DMS 273 treated with DMSO at 0.1 percent for 48 hours (cell line): Measurements from ENCODE around the gene TMEM238L.
"Not testable (repeated sequence)": the region's sequence is repeated elsewhere in the genome, so short reads cannot be mapped to it uniquely, and the experiment has no call there.

Experiments used
- DNase-seq: peaks from one replicate; lab custom pipeline; 2025; lab: John Stamatoyannopoulos, UW

TMEM238L gene, protein sequence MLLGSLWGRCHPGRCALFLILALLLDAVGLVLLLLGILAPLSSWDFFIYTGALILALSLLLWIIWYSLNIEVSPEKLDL

DNA sequence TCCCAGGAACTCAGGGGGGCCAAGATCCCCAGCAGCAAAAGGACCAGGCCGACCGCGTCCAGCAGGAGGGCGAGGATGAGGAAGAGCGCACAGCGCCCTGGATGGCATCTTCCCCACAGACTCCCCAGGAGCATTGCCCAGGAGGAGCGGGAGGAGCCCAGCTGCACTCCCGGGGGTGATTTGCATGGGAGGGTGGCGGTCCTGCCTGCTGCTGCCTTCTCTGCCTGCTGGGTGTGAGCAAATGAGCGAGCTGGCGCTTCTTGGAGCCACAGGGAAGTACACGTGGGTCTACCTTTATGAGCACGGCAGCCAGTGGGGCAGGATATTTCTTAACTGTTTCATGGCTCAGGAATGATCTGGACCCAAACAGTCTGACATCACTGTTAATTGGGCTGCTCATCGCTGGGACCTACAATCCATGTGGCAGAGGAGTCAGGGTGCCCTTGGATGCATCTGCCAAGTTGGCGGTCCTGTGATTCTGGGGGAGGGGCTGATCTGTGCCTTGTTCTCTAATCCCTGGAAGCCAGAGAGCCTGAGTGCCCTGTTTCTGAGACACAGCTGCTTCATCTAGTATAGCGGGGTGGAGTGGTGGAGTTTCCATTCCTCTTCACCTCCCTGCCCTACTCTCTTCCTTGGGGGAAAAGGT, at the start of gene TMEM238L:
Gene TMEM238L, minus strand, starts transcription at position 270 of the 646 bp plus-strand sequence. Its CDS starts 136 bp downstream, at position 134.
- DNase-seq, result no peak

DNA sequence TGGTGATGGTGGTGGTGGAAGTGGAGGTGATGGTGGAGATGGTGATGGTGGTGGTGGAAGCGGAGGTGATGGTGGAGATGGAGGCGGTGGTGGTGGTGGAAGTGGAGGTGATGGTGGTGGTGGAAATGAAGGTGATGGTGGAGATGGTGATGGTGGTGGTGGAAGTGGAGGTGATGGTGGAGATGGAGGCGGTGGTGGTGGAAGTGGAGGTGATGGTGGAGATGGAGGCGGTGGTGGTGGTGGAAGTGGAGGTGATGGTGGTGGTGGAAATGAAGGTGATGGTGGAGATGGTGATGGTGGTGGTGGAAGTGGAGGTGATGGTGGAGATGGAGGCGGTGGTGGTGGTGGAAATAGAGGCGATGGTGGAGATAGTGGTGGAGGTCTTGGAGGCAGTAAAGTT, 42.7 kb upstream of the TMEM238L start:
- DNase-seq, result not testable (repeated sequence)

DNA sequence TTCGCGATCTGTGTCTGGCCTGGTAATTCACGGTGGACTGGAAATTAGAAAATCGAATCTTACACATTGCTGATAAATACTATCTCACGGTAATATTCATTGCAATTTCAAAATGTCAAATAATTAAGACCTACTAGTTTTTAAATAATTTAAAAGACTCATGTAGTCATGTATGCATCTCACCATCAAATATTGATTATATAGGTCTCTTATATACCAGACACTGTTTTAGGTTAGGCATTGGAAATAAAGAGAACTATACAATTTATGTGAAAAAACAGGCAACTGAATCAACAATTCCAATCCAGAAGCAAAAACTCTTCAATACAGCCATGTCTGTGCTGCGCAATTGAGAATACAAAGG, 41.5 kb upstream of the TMEM238L start:
- no peak for DNase-seq

DNA sequence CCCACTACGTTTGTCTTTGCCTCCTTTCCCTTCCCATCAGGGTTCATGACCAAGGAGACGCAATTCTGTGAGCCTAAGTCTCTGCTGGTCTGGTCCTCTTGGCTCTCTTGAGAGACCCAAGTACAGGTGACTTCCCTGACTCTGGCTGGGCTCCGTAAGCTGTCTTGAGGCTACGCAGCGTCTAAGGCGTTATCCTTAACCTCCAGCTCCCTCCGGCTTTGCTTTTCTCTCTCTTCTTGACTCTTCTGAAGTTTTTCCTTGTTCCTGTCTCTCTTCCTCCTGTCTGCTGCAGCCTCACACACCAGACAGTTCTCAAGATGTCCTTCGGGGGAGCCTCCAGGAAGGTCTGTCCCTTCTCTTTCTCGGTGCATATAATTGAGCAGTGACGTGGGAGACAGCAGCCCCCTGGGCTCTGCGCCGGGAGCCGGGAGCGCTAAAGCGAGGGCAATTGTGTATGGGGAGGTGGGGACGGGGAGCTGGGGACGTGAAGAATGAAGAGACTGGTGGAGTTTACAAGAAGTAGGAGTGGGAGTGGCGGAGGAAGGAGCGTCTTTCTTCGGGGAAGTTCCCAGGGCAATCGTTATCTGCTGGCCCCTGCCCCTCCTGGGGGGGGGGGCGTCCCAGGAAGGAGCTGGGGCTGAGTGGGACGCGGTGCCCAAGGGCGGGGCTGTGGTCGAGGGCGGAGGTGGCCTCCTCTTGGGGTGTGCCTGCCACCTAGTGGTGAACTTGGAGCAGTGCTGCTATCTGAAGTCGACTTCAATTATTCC, 40.9 kb upstream of the TMEM238L start:
- DNase-seq, result peak; percentile 15

DNA sequence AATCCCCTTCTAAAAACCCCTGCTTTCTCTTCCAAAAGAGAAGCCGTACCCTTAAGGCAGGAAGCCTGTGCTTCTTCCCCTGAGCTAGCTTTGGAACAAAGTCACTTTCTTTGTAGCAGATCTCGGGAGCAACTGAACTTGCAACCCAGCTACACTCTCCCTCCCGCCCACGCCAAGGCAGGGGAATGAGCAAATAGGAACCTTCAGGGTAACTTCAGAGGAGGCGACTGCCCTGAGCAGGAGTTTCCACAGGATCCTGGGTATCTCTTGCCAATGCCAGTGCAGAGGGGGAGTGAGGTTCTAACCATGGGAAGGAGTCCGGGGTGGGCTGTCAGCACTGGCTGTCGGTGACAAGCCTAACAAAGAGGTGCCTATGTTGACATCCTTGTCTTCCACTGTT, 39.9 kb upstream of the TMEM238L start:
- no peak for DNase-seq

DNA sequence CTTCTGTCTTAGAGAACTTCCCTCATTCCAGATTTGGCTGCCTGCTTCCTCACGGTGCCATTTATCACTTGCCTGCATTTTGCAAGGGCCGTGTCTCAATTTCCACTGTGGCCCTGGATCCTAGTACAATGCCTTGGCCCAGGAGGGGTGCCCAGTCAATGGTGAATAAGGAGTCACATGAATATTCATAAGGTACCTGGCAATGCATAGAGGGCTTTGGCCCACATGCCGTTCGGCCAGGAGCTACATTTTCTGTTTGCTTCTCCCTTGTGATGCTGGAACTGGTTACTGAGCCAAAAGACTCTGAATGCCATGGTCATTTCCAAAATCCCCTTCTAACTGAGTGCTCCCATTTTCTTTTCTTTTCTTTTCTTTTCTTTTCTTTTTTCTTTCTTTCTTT, 38.8 kb upstream of the TMEM238L start:
- DNase-seq, result no peak

DNA sequence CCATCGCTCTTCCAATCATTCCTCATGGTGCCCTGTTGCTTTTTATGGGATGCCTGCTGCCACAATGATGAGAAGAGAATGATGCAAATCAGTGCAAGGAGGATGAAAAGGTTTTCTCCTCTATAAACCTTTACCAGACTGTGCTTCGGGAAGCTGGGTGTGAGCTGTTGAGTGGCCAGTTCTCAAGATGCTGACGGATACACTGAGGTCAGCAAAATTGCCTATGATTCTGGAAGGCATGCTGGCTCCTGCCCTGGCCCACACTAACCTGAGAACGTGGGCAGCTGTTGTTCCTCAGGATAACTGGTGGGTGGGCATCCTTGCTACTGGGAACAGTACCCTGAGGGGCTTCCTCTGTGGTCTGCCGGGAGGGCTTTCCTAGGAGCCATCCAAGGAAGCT, 34.8 kb upstream of the TMEM238L start:
- DNase-seq, result no peak

DNA sequence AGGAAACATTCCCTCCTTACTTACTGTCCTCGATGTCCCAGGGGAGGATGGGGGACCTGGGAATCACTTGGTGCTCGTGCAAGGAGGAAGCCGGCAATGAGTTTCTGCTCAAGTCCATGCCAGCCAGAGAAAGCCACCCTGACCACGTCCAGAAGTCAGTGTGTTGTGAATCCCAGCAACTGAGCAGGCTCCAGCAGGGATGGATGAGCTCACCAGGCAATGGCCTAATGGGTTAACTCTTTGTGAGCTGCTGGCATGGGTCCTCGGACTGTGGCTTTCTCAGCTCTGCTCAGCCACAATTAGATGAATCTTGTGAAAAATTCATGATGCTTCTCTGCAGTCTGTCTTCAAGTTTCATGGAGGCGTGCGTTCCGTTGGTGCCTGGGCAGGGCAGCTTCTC, 34.0 kb upstream of the TMEM238L start, which contains the start of gene PIRT:
Gene PIRT, minus strand, starts transcription at position 167 of the 400 bp plus-strand sequence. CDS start 12,442 bp downstream, outside the sequence.
- DNase-seq, result no peak

DNA sequence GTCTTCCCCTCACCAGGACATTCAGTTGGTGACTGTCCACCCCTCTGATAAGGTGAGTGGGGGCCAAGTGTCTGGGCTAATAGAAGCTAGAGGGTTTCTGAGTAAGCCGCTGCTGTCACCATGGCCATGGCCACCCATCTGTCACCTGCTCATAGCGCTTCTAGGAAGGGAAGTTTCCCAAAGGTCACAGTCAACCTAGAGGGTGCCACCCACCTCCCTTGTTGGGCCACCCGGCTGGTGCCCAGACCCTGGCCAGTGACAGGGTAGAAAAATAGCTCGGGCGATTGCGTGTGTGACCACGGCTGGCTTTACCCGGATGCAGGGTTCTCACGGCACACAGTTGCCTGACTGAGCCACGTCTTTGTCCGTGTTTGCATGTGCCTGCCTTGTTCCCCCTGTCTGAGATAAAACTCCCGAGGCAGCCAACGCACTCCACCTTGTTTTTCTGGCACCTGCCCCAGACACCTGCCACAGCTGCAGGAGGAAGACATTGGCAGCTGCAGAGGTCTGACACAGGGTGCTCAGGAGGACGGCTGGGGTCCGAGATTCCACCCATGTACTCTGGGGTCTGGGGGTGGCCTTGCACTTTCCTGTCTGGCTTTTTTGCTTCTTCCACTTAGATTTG, 33.2 kb upstream of the TMEM238L start:
- DNase-seq, result no peak

DNA sequence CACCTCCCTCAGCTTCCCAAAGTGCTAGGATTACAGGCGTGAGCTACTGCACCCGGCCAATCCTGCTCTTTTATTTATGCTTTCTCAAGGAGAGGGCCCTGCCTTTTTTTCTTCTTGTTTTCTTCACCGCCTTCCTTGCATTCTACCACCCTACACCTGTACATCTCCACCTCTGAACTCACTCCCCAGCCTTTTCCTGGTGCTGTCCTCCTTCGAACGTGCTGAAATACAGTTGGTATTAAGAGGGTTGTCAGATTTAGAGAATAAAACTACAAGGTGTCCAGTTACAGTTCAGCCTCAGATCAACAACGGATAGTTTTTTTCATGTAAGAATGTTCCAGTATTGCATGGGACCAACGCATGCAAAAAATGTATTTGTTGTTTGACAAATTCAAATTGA, 32.2 kb upstream of the TMEM238L start:
- DNase-seq, result no peak

DNA sequence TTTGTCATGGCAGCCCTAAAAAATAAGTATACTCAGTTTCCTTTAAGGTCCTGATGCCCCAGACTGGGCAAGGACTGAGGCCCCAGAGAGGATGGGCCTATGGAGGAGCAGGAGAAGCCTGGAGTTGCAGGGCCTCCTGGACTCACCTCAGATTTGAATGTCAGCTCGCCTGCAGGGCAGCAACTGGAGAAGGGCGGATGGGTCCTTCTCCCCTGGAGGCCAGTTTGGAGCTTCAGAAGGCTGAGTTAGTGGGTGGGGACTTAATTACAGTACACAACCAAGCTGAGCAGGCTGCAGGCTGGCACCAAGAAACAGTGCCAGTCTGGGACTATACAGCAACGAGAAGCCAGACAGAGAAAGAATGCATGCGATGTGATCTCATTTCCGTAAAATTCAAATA, 27.8 kb upstream of the TMEM238L start:
- DNase-seq, result no peak

DNA sequence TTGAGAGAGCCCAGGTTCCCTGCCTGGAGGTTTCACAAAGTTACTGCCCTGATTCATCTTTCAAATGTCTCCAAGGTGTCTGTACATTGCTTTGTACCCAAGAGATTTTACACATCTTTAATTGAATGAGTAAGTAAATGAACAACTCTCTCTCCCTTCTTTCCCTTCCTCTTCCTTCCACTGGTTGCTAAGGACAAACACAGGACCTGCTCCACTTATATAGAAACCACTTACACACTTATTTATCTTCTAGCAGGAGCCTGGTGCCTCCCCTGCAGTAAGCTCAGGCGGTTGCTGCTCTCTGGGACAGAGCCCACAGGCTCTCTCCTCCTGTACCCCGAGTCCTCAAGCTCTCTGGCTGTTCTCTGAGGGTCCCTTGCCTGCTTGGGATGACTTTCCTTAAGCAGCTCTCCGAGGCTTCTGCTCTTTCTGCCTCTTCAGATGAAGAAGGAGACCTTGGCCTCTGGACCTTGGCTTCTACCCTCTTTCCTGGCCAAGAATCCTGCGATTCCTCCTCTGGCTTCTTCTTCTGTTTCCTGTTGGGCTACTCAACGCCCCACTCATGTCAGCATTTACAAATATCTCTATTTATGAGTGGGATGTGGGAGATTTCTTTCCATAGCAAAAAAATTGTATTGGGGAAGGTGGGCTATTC, 24.1 kb upstream of the TMEM238L start:
- no peak for DNase-seq

DNA sequence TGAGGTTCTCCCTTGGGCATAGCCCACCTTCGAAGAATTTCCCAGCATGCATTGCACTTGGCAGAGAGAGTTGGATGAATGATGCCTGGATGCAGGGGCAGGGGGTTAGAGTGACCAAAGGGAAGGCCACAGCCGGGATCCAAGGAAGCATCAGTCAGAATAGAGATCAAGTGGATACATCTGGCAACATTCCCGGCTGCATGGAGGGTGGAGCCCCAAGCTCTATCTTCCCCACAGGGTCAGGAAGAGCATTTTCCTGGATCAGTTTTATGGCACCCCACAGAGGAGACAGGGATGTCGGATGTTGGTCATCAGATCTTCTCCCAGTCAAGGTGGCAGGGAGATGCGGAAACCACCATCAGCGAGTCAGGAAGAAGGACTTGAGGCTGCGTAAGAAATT, 21.0 kb upstream of the TMEM238L start:
- no peak for DNase-seq

DNA sequence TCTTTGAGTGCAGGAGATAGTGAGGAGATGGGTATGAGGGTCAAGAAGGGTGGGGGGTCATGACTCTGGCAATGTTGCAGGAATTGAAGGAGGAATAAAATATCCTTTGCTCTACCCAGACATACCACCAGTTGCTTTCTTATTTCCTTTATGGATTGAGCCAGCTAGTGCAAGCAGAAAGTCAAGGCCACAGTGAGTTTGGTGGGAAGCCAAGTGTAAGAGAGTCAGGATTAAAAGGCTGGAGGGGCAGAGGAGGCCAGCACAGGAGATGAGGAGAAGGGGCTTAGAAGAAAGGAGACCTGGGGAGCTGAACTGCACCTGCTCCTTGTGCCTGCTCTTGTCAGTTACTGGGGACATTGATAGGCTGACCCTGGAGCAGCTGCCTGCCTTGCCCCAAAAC, 17.9 kb upstream of the TMEM238L start:
- DNase-seq, result no peak

DNA sequence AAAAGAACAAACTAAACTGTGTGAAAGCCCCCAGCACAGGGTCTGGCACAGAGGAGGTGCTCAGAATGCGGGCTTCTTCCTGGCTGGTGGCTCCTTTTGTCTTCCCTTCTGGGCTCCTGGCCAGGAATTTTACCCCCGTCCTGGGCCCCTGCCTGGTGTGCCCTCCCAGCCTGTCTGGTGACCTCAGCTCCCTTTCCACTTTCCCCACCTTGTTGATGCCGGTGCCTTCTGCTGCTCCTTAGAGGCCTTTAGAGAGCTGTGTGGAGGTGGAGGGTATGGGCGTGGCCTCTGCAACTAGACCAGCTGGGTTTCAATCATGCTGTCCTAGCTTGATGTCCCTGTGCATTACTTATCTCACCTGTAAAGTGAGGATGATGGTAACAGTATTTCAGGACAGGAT, 17.2 kb upstream of the TMEM238L start:
- no peak for DNase-seq

DNA sequence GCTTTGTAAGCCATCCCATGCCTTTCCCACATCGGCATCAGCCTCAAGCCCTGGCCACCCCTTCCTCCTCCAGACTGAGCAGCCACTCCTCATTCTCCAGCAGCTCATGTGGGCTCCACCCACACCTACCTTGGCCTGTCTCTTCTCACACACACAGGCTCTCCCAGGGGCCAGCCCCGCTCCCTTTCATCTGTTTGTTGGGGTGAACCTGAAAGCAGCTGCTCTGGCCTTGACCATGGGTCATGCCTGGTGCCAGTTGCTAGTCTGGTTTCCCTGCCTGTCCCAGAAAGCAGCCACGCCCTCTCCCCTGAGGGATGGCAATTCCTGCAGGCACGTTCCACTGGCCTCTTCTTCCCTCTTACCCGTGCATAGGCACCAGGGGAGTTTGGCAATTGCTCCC, 11.4 kb upstream of the TMEM238L start:
- no peak for DNase-seq

DNA sequence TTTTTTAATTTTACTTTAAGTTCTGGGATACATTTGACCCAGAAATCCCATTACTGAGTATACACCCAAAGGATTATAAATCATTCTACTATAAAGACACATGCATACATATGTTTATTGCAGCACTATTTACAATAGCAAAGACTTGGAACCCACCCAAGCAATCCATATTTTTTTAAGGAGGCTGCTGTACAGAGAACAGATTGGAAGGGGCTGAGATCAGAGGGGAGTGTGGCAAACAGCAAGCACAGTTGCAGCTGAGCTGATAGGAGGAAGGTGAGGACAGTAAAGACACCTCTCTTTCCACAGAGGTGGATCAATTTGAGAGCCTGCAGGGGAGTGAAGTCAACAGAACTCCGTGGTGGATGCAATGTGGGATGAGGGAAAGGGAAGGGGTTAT, 10.2 kb upstream of the TMEM238L start:
- DNase-seq, result no peak

DNA sequence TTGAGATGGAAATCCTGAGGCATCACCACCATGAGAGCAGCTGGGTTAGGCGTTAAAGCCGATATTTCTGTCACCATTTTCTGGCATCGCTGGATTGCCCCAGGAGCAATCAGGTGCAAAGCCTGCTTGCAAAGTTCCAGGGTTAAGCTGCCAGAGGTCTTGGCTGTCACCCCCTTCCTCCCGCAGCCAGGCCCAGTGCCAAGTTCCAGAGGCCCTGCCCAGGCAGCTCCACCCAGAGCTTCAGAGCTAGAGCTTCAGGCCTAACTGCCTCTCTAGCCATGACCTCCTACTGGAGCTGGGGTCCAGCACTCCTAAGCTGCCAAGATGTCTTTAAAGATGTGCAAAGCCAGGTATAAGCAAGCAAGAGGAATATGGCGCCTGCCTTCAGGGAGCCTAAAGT, 8.8 kb upstream of the TMEM238L start:
- DNase-seq, result no peak

DNA sequence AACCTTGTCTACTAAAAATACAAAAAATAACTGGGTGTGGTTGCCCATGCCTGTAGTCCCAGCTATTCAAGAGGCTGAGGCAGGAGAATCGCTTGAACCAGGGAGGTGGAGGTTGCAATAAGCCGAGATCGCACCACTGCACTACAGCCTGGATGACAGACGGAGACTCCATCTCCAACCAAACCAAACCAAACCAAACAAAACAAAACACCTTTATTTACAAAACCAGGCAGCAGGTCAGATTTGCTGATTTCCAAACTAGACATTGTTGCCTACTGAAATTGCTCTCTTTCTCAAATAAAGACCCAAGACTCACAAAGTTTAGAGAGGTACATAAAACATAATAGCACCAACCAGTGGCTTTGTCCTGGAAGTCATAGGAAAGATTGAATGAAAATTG, 5.7 kb upstream of the TMEM238L start:
- no peak for DNase-seq

DNA sequence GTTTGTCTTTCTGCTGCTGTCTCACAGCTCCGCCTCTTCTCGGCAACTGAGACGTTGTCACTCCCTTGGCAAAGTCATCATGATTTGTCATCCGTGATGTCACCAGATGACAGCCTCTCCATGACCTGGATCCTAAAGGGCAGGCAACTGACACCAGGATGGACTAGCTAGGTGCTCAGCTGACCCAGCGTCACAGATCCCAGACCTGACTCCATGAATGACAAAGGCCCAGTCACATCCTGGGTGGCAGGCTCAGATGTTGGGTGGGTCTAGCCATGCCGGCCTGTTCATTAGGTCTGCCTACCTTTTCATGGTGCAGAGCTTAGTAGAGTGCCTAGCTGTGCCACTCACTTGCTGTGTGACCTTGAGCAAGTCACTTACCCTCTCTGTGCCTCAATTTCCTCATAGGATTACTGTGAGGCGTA, 3.8 kb upstream of the TMEM238L start:
- DNase-seq, result no peak

DNA sequence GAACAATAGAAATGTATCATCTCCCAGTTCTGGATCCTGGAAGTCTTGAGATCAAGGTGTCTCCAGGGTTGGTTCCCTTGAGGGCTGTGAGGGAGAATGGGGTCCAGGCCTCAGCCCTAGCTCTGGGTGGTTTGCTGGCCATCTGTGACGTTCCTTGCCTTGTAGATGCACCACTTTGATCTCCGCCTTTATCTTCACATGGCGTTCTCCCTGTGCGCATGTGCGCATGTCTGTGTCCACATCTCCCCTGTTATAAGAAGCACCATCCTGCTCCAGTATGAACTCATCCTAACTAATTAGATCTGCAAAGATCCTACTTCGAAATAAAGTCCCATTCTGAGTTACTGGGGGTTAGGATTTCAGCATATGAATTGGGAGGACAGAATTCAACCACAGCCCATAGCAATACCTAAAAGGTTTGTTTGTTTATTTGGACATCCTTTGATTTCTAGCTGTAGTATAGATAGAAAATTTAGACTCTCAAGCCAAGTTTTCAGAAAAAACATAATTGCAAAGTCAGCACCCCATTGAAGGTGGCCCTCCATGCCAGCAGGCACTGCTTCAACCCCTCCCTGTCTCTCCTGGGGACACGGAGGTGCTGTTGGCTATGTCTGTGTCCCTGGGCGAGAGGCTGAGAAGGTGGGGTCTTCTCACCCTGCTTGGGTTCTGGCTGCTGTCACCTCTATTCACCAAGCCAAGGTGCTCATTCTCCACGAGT, 2.8 kb upstream of the TMEM238L start:
- DNase-seq, result no peak

DNA sequence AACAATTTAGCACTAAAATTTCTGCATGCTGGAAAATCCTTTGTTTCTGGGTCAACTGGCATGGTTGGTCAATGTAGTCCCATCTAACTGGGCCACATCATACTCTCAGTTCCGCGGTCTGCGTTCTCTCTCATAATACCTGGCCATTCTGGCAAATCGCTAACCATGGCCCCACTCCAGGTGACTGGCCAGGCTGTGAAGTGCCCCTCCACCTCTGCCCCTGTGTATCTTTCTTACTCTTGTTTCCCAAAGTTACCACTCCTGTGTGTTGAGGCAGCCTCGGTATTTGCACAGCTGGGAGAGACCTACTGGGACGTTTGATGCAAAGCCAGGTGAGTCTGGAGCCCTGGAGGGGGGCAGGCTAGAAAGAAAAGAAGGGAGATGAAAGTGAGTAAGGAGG, 2.0 kb upstream of the TMEM238L start:
- DNase-seq, result no peak
